ENCODE results near the gene MT1A.
"Not testable (repeated sequence)": the region's sequence is repeated elsewhere in the genome, so short reads cannot be mapped to it uniquely, and the experiment has no call there.

Gene MT1A

DNA sequence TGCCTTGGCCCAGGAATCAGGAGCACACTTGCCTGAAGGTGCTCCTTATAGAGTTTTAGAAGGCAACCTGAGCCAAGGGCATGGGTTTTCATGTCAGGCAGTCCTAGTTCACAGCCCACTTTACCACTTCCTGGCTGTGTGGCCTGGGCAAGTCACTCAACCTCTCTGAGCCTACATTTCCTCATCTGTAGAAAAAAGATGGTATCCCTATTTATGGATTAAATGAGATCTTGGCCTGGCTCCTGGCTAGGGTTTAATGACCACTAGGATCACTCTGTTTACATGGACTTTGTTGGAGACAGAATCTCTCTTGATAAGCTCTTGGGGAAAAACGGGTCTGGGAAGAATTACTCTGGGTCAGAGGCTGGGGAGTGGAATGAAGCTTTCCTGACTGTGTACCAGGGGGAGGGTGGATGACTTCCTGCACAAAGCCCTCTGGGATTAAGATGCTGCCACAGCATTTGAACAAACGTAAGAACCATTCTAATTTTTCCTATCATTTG is 27.8 kb upstream of the MT1A start:
- DNase-seq, result no peak

DNA sequence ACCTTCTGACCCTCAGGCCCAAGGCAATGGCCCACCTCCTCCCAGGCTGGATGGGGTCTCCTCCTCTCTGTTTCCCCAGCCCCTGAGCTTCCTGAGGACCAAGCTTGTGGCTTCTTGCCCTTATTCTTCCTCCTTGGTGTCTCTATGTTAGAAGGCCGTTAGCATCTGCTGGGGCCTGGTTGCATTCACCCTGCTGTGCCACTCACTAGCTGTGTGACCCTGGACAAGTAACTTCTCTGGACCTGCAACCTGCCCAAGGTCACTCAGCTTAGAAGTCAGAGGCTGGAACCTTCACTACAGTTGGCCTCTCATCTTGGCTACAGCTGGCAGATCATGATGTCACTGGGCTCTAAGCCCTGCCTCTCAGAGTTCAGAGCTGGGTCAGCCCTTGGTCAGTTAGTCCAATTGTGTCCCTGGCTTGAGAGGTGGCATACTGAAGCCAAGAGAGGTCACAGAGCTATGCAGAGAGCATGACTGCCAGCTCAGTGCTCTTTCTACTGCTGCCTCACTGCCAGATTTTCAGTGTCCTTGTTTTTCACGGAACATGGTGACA is 27.1 kb upstream of the MT1A start:
- DNase-seq, result no peak

DNA sequence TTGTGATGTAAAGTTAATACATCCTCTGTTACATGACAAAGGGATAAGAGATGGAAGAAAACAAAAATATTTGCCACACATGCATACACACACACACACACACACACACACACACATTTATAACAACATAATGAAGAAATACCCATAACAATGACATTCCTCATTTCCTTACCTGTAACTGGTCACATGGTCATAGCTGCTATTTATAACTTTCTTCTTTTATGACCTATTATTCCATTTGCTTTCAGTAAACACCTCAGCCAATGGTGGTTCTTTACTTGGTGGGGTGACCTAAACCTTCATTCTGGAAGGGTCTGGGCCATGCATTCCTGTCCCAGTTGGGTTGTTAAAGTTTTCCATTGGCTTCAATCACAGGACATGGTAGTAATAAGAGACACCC is 24.8 kb upstream of the MT1A start:
- DNase-seq, result no peak

DNA sequence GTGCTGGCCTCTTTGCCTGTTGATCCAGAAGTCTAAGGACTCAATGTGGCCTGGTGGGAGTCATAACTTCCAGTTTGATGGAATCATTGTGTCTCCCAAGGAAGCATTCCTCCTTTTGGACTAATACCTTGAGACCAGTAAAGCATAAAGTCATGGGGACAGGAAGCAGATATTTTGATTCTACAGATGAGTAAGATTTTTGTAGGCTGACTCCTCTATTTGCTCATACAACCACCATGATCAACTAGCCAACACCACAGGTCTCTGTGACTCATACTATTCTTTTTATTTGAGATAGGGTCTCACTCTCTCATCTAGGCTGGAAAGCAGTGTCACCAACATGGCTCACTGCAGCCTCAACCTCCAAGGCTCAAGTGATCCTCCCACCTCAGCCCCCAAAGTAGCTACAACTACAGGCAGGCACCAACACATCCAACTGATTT is 23.9 kb upstream of the MT1A start:
- DNase-seq, result no peak

DNA sequence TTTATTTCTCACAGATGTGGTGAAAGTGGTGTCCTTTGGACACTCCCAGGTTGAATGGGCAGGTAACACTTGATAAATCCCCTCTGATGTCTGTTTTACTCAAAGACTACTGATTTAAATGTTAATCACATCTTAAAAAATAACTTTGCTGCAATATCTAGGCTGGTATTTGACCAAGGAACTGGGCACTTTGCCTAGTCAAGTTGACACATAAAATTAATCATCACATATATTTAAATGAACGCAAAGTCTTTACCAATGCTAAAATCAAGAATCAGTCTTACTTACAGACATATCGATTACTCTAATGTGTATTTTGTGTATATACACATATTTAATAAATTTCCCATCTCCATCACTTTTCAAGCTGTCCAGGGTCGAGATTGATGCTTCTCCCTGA is 23.1 kb upstream of the MT1A start:
- no peak for DNase-seq

DNA sequence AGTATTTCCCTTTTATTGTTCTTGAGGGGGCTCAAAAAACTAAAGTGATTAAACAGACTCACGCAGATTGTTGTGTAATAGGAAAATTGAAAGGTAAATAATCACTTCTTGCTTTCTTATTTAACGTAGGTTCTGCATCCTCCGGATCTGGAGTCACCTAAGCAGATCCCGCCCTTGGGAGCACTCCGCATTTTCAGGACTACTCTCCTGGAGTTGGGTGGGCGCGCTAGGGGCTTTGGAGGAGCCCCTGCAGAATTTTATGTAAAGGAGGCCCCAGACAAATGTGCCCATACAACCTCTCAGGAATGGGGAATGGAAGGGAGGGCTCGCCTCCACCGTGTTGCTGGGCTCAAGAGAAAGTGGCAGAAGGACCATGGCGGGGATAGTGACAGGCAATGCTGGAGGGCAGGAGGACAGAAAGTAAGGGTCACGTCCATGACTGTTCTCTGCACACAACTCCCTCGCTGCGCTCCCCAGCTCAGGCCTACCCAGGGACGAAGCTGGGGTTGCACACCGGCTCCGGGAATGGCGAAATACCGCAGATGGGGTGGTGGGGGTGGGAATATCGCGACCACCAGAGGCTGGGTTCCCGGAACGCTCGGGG is 21.8 kb upstream of the MT1A start:
- no peak for DNase-seq

DNA sequence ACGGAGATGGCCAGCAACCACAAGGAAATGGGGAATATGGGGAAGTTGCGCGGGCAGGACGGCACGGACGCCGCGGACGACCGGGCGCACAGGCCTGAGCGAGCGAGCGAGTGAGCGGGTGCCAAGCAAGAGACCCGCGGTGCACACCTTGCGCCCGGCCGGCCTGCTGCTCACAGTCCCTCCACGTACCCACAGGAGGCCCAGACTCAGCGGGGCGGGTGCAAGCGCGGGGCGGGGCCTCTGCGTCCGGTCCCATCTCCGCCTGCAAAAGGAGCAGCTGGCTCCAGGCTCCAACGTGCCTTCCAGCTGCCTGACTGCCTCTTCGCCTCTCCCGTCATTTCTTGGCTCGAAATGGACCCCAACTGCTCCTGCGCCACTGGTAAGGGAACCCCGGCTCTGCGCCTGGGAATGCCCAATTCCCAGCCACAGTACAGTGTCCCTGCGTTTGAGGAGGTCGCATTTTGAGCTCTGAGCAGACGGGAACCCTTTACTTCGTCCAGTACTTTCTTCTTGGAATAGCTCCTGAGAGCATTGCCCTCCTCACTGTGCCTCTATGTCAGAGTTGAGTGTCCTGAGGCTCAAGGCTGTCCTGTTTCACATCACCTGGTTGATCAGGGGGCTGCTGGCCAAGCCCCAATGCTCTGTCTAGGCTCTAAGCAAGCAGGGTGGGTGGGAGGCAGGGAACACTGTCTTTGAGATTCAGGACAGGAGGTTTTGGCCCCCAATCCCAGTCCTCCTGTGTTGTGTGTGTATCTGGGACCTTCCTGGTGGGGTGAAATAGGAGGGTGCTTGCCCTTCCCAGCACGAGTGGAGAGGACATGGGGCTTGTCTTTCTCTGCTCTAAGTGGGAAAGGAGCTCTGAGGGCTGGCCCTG is 21.0 kb upstream of the MT1A start:
- DNase-seq, result no peak

DNA sequence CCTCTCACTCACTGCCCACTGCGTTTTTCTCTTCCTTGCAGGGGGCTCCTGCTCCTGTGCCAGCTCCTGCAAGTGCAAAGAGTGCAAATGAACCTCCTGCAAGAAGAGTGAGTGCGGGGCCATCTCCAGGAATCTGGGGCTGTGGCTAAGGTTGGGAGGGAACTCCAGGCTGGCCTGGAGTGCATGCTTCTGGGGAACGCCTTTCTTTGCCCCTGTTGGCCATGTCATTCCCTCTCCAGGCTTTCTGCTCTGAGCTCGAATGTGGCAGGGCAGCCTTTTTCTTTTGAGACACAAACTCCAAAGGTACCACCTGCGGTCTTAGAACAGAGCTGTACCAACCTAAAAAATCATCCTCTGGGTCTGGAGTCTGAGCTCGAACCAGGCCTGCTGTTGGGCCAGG is 20.3 kb upstream of the MT1A start:
- no peak for DNase-seq

DNA sequence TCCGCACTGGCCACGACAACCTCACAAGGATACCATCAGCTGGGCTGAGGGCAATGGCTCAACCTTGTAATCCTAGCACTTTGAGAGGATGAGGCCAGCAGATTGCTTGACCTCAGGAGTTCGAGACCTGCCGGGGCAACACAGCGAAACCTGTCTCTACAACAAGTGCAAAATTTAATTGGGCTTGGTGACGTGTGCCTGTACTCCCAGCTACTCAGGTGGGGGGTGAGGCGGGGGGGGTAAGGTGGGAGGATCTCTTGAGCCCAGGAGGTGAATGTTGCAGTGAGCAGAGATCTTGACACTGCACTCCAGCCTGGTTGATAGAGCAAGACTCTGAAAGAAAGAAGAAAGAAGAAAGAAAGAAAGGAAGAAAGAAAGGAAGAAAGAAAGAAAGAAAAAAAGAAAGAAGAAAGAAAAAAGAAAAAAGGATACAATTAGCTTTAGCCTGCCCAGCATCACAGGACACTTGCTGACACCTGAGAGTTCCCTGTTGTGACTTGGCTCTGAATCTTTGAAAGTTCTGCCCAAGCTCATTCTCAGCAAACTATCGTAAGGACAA is 18.0 kb upstream of the MT1A start:
- no peak for DNase-seq

DNA sequence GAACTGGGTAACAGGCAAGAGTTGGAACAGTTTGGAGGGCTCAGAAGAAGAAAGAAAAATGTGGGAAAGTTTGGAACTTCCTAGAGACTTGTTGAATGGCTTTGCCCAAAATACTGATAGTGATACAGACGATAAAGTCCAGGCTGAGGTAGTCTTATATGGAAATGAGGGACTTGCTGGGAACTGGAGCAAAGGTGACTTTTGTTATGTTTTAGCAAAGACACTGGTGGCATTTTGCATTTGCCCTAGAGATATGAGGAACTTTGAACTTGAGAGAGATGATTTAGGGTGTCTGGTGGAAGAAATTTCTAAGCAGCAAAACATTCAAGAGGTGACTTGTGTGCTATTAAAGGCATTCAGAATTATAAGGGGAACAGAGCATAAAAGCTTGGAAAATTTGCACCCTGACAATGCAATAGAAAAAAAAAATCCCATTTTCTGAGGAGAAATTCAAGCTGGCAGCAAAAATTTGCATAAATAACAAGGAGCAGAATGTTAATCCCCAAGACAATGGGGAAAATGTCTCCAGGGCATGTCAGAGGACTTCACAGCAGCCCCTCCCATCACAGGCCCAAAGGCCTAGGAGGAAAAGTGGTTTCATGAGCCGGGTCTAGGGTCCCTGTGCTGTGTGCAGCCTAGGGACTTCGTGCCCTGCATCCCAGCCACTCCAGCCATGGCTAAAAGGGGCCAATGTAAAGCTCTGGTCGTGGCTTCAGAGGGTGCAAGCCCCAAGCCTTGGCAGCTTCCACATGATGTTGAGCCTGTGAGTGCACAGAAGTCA is 16.6 kb upstream of the MT1A start:
- not testable (repeated sequence) for DNase-seq

DNA sequence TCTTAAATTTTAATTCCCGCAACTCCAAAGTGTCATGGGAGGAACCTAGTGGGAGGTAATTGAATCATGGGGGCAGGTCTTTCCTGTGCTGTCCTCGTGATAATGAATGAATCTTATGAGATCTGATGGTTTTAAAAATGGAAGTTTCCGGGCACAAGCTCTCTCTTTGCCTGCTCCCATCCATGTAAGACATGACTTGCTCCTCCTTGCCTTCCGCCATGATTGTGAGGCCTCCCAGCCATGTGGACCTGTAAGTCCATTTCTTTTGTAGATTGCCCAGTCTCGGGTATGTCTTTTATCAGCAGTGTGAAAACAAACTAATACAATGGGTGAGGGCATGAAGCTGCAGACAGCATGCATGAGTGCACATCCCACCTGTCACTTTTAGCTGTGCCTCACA is 15.3 kb upstream of the MT1A start:
- not testable (repeated sequence) for DNase-seq

DNA sequence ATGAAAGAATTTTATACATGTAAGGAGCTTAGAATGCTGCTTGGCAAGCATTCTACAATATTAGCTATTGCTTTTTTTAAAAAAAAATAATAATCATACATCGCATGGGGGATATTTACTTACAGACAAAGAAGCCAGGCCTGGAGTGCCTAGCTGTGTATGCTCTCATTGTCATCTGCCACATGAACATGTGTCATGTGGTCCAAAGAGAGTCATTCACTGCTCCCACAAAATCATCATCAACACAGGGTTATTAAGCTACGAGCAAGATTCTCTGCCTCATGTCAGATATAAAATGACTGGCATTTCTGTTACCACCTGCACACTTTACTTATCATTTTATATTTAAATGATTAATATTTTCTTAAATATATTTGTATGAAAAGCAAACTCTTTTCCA is 14.8 kb upstream of the MT1A start:
- no peak for DNase-seq

DNA sequence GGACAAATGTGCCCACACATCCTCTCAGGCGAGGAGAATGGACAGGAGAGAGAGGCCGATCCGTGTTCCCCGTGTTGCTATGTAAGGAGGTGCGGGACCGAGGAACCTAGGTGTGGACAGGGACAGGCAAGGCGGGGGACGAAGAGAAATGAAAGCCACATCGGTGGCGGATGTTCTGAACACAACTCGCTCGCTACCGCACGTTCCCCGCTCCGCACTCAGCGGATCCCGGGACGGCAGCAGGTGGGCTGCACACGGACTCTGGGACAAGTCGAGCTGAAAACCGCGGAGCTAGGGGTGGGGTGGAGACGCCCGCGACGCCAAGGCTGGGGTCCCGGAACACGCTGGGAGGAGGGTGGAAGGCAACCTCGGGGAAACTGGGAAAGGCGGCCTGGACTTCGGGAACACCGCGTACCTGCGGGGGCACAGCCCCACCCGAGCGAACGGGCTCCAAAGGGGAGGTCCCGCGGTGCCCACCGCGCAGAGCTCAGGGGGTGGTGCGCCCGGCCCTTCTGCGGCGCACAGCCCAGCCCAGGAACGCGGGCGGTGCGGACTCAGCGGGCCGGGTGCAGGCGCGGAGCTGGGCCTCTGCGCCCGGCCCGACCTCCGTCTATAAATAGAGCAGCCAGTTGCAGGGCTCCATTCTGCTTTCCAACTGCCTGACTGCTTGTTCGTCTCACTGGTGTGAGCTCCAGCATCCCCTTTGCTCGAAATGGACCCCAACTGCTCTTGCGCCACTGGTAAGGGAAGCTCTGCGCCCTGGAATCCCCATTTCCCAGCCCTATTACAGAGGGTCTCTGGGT is 13.1 kb upstream of the MT1A start, which contains the start of gene MT1E:
Gene MT1E, plus strand, starts transcription at position 642 of the 803 bp plus-strand sequence. Its CDS starts 71 bp downstream, at position 713.
- DNase-seq, result no peak

DNA sequence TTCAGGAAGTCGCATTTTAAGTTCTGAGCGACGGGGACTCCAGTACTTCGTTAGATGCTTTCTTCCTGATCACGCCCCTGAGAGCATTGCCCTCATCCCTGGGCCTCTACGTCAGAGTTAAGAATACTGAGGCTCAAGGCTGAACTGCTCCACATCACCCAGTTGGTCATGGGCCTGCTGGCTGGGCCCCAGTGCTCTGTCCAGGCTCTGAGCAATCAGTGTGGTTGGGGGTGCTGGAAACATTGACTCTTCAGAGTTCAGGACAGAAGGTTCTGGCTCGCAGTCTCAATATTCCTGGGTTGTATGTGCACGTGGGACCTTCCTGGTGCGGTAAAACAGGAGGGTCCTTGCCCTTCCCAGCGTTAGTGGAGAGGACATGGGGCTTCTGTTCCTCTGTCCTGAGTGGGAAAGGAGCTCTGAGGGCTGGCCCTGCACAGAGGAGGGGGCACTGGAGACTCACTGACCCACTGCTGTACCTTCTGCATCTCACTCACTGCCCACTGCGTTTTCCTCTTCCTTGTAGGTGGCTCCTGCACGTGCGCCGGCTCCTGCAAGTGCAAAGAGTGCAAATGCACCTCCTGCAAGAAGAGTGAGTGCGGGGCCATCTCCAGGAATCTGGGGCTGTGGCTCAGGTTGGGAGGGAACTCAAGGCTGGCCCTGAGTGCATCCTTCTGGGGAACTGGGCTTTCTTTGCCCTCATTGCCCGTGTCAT is 12.4 kb upstream of the MT1A start:
- DNase-seq, result no peak

DNA sequence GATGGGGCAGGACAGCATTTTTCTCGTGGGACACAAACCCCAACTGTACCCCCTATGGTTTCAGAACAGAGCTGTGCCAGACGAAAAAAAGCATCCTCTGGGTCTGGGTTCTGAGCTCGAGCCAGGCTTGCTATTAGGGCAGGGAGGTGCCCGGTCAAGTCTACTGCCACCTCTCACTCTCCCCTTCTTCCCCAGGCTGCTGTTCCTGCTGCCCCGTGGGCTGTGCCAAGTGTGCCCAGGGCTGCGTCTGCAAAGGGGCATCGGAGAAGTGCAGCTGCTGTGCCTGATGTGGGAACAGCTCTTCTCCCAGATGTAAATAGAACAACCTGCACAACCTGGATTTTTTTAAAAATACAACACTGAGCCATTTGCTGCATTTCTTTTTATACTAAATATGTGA is 11.8 kb upstream of the MT1A start:
- DNase-seq, result no peak

DNA sequence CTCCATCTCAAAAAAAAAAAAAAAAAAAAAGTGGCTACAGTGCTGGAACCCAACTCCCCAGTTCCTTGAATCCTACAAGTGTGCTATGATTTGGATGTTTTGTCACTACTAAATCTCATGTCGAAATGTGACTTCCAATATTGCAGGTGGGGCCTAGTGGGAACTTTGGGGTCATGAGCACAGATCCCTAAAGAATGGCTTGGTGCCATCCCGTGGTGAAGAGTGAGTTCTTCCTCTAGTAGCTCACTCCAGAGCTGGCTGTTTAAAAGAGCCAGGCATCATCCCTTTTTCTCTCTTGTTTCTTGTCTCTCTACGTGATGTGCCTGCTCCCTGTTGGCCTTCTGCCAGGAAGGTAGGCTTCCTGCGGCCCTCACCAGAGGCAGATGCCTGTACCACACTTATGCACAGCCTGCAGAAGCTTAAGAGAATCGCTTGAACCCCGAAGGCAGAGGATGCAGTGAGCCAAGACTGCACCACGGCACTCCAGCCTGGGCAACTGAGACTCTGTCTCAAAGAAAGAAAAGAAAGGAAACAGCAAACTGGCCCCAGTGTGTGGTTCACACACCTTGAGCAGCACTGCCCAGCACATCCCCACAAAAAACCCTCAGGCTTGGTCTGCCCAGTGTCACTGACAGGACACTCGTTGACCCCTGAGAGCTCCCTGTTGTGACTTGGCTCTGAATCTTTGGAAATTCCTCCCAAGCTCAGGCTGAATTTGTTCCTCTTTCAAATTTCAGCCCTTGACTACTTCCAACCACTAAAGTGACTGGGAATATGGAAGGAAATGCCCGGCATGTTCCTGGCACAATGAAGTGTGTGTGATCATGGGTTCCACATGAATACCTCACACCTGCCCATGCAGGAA is 9.7 kb upstream of the MT1A start:
- no peak for DNase-seq

DNA sequence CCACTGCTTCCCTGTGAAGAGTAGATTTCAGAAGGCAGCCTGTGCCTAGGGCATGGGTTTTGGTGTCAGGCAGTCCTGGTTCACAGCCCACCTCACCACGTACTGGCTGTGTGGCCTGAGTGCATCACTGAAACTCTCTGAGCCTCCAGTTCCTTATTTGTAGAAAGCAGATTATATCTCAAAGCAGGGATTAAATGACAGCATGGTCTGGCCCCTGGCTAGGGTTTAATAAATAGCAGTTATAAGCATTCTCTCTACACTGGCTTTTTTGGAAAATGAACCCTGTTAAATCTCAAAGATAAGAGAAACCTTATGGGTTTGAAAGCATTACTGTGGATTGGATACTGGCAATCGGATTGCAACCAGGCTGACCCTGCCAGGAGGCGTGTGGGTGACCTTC is 8.9 kb upstream of the MT1A start:
- DNase-seq, result no peak

DNA sequence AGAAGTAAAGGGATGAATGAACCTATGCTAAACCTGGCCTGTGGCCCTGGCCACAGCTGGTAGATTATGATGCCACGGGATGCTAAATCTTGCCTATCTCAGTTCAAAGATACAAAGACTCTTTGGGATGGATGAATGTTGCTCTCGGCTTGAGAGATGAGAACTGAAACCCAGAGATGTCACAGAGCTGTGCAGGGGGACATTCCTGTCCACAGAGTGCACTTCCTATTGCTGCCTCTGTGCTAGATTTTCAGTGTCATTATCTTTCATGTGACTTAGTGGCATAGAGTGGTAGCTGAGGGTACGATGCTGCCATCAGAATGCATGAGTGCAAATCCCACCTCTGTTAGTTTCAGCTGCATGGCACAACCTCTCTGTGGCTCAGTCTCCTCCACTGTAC is 8.3 kb upstream of the MT1A start:
- DNase-seq, result no peak

DNA sequence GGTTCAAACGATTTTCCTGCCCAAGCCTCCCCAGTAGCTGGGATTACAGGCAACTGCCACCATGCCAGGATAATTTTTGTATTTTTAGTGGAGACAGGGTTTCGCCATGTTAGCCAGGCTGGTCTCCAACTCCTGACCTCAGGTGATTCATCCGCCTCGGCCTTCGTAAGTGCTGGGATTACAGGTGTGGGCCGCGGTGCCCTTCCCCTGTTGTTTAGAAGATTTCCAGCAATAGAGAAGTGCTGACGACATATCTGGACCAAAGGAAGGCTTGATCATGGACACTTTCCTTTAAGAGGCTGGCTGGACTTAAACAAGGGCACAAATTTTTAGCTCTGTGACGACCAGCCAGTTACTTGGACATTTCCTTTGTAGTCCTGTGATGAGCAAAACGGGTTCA is 7.3 kb upstream of the MT1A start:
- DNase-seq, result no peak

DNA sequence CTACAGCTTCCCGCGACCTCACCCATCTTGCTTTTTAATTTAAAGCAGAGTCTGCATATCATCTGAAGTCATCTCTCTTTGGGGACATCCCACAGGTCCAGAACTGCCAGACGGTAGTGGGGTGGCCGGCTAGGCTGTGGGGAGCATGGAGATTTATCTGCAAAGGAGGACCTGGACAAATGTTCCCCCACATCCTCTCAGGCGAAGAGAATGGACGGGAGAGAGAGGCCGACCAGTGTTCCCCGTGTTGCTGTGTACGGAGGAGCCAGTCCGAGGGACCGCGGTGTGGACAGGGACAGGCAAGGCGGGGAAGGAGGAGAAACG is 6.7 kb upstream of the MT1A start:
- no peak for DNase-seq

Data from NCI-H1694 treated with DMSO at 0.1 percent for 48 hours (cell line).